GM21515 (cell line): ENCODE measurements around the gene FSD1L.
"Not testable (repeated sequence)": the region's sequence is repeated elsewhere in the genome, so short reads cannot be mapped to it uniquely, and the experiment has no call there.

ENCODE experiments used
- ATAC-seq: cut with Tn5 transposase; IDR thresholded peaks from one replicate; pipeline ENCODE4 v1.9.1; 2021; ENCODE audit not compliant: unreplicated experiment

The FSD1L gene

DNA sequence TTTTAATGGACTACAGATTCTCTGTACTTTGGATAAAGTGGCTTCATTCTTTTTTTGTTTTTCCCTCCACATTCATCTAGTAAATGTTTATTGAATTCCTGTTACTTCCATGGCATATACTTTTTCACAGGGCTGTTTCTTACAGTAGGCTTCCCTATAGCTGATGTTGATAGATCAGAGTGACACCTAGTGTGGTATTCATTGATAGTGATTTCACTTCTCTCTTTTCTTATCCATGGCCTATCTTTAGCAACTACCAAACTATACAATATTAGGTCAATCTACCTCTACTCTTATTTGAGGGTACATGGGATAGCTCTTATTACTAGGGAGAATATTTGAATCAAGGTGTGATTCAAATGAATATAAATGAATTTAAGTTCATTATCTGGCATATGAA lies 35.8 kb downstream of the FSD1L start:
- ATAC-seq = peak; percentile 78

GRCh38 chr9:105484226-105484625 lies 36.4 kb downstream of the FSD1L start:
- no peak for ATAC-seq

GRCh38 chr9:105485131-105485530 lies 37.3 kb downstream of the FSD1L start:
- no peak for ATAC-seq

- ATAC-seq = no peak
Measured at GRCh38 chr9:105496826-105497225, 49.0 kb downstream of the FSD1L start.

DNA sequence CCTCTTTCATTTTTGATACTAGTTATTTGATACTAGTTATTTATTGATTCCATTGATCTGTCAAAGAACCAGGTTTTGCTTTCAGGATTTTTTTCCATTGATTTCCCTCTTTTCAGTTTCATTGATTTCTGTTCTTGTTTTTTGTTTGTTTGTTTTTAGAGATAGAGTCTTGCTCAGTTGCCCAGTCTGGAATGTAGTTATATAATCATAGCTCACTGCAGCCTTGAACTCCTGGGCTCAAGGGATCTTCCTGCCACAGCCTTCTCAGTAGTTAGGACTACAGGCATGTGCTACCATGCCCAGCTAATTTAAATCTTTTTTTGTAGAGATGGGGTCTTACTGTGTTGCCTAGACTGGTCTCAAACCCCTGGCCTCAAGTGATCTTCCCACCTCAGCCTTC lies 49.9 kb downstream of the FSD1L start:
- ATAC-seq = no peak

DNA sequence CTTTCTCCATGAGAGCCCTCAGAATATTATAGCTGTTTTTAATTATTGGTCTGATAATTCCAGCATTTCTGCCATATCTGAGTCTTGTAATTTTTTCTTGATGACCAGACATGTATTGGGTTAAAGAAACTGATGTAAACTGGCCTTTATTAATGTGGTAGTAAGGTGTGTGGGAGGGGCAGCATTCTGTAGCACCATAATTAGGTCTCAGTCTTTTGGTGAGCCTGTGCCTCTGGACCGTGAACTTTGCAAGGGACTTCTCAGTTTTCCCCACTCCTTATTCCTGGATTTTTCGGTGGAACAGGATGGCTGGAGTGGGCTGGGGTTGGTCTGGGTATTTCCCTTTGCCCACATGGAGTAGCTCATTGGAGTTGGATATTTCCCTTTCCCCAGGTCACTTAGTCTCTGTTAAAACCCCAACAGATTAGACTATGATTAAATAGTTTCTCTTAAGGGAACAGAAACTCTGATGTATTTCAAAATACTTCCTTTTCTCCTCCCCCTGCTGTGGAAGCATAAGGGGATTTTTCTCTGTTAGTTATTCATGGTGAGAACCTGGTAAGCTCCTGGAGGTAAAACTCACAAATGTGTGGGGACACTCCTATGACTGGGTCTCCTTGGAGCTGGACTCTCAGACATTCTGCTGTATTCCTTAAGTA lies 52.4 kb downstream of the FSD1L start:
- peak; percentile 89 for ATAC-seq

DNA sequence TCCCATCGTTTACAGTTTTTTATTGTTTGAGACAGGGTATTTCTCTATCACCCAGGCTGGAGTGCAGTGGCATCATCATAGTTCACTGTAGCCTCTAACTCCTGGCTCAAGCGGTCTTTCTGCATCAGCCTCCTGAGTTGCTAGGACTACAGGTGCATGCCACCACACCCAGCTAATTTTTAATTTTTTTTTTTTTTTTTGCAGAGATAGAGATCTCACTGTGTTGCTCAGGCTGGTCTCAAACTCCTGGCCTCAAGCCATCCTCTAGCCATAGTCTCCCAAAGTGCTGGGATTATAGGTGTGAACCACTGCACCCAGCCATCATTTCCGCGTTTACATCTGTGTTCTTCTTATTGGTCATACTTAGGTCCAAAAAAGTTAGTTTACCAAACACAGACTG lies 53.6 kb downstream of the FSD1L start:
- ATAC-seq = no peak

GRCh38 chr9:105502276-105502675 lies 54.4 kb downstream of the FSD1L start:
- no peak for ATAC-seq

DNA sequence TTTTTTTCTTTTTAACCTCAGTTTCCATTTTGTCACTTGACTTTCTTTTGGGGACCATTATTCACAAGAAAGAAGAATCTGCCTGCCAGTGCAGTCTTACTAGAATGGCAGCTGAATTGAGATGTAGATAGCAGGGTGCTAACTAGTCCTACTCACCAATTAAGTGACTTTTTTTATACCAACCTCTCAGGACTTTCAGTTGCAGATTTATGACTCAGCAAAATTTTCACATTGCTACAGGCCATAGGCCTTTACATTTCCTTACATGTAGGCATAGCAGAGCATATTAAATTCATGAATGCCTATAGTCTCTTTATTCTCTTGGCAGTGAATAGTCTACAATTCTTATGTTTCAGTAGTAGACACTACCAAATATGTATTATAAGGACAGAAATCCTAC lies 56.0 kb downstream of the FSD1L start:
- no peak for ATAC-seq

- no peak for ATAC-seq
Measured at GRCh38 chr9:105507096-105507790, 59.4 kb downstream of the FSD1L start.

DNA sequence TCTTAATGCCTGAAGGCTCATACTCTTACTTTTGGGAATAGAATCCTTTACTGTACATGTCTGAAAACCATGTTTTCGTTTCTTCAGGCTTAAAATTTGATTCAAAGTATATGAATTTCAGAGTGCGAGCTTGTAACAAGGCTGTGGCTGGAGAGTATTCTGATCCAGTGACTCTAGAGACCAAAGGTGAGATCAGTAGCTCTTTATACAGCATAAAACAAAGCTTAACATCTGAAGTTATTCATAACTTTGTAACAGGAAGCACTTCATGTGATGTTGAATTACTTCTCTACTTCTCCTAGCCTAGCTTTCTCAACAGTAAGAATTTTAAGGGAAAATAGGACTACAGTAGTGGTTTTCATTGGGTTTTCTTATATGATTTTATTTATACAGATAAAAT lies 60.7 kb downstream of the FSD1L start:
- no peak for ATAC-seq

- ATAC-seq = peak; percentile 71
Measured at GRCh38 chr9:105510024-105510423, 62.2 kb downstream of the FSD1L start.

- ATAC-seq = no peak
Measured at GRCh38 chr9:105511446-105511845, 63.6 kb downstream of the FSD1L start.

DNA sequence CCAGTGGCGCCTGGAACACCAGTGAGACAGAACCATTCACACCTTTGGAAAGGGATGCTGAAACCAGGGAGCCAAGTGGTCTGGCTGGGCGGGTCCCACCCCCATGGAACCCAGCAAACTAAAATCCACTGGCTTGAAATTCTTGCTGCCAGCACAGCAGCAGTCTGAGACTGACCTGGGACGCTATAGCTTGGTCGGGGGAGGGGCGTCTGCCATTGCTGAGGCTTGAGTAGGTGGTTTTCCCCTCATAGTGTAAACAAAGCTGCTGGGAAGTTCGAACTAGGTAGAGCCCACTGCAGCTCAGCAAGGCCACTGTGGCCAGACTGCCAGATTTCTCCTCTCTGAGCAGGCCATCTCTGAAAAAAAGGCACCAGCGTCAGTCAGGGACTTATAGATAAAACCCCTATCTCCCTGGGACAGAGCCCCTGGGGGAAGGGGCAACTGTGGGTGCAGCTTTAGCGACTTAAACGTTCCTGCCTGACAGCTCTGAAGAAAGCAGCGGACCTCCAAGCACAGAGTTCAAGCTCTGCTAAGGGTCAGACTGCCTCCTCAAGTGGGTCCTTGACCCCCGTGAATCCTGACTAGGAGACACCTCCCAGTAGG lies 68.1 kb downstream of the FSD1L start:
- no peak for ATAC-seq

DNA sequence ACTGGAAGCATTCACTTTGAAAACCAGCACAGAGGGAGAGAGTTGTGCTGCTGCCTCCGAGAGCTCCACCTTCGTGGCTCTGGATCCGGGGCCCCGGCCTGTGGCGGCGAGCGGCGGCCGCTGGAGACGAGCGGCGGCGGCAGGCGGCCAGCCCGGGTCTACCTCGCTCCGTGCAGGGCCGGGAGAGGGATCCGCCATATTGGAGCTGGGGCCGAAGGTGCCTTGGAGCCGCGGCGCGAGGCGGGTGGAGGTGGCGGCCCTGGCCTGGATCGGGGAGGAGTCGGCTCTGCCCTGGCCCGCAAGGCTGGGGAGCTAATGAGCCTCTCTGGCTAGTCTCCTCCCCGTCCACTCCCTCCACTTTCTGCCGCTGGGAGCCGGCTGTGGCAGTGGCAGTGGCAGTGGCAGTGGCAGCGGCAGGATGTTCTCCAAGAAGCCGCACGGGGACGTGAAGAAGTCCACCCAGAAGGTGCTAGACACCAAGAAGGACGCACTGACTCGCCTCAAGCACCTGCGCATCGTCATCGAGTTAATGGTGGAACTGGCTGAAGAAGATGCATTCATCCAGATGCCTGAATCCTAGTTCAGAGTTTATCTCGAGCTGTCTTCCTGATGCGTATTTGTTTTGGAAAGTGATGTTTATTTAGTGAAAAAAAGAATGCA lies 72.0 kb downstream of the FSD1L start:
- ATAC-seq = peak; percentile 62

DNA sequence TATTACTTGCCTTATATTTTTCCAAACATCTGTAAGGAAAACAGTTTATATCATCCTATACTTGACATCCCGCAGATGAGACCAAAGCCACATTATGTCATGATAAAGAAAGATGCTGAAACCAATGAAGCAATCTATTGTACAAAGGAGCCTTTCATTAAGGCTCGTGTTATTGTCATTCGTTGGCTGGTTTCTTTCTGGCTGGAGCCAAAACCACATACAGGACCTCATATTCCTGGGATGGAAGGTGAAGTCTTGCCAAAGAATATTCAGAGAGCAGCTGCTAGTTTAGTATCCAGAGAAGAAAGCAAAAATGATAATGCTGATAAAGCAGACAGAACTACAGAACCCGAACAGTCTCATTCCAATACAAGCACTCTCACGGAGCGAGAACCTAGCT lies 73.2 kb downstream of the FSD1L start:
- not testable (repeated sequence) for ATAC-seq

DNA sequence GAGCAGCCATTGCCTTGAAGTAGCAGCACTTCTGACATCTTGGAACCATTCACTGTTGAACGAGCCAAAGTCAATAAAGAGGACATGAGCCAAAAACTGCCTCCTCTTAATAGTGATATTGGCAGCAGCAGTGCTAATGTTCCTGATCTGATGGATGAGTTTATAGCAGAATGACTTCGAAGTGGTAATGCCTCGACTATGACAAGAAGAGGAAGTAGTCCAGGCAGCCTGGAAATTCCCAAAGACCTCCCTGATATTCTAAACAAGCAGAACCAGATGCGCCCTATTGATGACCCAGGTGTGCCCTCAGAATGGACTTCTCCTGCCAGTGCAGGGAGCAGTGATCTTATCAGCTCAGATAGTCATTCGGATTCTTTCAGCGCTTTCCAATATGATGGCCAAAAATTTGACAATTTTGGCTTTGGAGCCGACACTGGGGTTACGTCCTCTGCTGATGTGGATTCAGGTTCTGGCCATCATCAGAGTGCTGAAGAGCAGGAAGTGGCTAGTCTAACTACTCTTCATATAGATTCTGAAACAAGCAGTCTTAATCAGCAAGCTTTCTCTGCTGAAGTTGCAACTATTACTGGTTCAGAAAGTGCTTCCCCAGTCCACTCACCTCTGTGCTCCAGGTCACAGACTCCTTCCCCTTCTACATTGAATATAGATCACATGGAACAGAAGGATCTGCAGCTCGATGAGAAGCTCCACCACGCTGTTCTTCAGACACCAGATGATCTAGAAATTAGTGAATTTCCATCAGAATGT lies 75.0 kb downstream of the FSD1L start:
- peak; percentile 85 for ATAC-seq

DNA sequence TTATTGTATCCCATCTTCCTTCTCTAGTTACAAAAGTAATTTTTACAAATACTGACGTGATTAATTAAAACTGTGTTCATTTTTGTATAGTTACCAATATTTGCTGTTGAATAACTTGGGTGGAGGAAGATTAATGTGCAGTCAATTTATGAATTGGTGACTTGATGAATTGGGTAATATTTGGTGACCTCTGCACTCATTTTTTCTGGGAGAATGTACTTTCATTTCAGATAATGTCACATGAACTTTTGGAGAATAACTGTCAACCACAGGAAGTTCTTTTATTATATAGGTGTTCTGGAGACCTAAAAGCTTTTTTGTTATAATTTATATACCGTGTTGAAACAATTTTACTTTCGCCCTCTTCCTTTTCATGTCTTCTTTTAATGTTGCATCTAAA lies 83.7 kb downstream of the FSD1L start:
- no peak for ATAC-seq

- ATAC-seq = peak; percentile 65
Measured at GRCh38 chr9:105535920-105536668, 88.3 kb downstream of the FSD1L start.

- ATAC-seq = no peak
Measured at GRCh38 chr9:105539452-105539851, 91.6 kb downstream of the FSD1L start.
